Measurements from ENCODE around the gene LHB.

Gene LHB

GRCh38 chr19:49014870-49015255, 2.0 kb downstream of the LHB start:
- DNase-seq (ENCODE audit: insufficient read length, low spot score) = no peak
- no peak for FAIRE-seq

DNA sequence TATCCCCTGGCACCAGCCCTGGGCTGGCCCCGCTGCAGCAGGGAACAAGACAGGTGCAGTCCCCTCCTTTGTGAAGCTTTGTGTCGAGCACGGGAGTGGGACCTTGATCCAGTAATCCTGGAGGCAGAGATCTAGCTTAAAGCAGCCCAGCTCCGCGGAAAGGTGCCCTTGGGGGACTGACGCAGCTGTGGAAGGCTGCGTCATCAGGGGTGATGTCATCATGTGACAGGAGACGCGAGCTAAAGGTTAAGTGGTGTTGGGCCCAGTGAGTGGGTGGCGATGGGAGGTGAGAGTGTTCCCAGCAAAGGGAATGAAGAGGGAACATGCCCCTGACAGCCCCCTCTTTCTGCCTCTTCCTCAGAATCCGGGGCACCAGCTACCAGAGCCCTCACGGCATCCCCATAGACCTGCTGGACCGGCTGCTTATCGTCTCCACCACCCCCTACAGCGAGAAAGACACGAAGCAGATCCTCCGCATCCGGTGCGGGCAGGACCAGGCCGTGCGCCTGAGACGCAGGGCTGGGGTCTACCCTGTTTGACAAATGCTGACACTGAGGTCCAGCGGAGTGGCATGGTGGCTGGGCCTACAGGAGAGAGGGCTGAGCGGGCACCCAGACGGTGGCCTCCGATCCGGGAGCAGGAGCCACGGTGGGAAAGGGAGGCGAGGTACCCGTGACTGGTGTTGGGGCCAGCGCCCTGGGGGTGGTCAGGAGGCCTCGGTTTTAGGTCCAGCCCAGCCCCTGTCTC, 2.6 kb downstream of the LHB start:
- FAIRE-seq (no peak), DNase-seq (ENCODE audit: insufficient read length, low spot score) (no peak)

GRCh38 chr19:49011194-49011593, 5.7 kb downstream of the LHB start:
- no peak for FAIRE-seq
- no peak for DNase-seq (ENCODE audit: insufficient read length, low spot score)

GRCh38 chr19:49010453-49010852, 6.4 kb downstream of the LHB start:
- DNase-seq (ENCODE audit: insufficient read length, low spot score) = no peak
- FAIRE-seq = no peak

- DNase-seq (ENCODE audit: insufficient read length, low spot score) (no peak), FAIRE-seq (no peak)
Measured at GRCh38 chr19:49009828-49010227, 7.1 kb downstream of the LHB start.

DNA sequence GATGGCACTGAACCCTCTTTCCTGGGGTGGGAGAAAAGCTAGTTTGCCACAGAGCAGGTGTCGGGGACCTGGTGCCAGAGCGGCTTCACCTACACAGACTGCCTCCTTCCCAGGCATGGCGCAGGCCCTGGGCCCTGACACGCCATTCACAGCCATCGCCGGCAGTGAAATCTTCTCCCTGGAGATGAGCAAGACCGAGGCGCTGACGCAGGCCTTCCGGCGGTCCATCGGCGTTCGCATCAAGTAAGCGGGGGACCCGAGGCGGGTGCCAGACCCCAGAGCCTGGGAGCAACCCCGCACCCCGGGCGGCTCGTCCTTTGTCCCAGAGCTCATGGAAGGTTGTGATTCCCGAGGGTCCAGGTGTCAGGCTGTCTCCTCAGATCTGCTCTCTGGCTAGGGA, 10.0 kb downstream of the LHB start:
- FAIRE-seq = no peak

GRCh38 chr19:49004964-49005614, 11.8 kb downstream of the LHB start:
- FAIRE-seq (no peak), DNase-seq (ENCODE audit: insufficient read length, low spot score) (no peak)

More for the DNA sequence above, 10.0 kb downstream of the LHB start:
- DNase-seq (ENCODE audit: insufficient read length, low spot score) = no peak

DNA sequence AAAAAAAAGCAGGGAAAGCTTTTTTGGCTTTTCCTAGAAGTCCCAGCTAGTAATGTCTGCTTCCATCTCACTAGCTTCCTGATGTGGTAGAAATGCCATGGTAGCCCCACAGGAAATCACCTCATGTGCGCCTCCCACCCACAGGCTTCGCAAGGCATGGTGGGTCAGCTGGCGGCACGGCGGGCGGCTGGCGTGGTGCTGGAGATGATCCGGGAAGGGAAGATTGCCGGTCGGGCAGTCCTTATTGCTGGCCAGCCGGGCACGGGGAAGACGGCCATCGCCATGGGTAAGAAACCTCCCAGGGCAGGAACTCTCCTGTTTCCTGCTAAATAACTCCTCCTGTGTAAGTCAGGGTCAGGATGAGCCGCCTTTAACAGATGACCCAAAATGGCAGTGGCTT, 12.8 kb downstream of the LHB start:
- no peak for DNase-seq (ENCODE audit: insufficient read length, low spot score)
- no peak for FAIRE-seq

- DNase-seq (ENCODE audit: insufficient read length, low spot score) (peak; percentile 55), FAIRE-seq (peak; percentile 42)
Measured at GRCh38 chr19:48999481-49000325, 17.2 kb downstream of the LHB start.

GRCh38 chr19:48997972-48998371, 18.9 kb downstream of the LHB start:
- FAIRE-seq = no peak
- DNase-seq (ENCODE audit: insufficient read length, low spot score) = peak; percentile 53

- no peak for FAIRE-seq
Measured at GRCh38 chr19:48994035-48994386, 22.9 kb downstream of the LHB start.

DNA sequence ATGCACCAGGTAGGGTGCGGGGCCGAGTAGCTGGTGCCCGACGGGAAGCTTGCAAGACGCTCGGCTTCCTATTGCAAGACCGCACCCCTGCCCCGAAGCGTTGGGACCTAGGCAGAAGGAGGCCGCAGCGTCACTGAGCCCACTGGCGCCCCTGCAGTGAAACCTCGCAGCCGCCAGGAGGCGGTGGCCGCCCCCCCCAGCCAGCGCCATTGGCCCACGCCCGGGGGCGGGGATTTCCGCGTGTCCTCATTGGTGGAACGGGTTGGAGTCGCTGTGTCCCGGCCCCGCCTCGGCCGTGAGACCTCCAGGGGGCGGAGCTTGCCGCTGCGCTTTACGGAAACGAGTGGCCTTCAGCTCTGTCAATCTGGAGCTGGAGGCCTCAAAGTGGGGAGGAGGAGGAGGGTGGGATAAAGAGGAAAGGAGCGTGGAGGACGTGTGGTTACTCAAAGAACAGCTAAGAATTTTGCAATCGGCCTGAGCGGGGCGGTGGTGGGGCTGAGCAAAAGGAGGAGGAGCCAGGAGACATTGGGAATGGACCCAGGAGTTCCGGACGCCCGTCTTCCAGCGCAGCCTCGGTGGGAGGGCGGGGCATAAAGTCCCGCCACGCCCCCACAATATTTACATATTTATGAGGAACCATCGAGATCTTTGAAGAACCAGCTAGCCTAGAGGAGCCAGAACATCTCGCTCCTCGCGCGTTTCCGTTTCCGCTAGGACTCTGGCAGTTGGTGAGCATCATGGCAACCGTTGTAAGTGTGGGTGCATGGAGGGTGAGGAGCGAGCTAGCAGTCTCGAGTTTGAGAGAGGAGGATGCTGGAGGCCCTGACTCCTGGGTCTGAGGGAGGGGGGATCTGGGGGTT, 23.5 kb downstream of the LHB start, which contains the start of the genes GYS1 and RUVBL2:
TSS of gene GYS1 (minus strand) at position 135 of the 860 bp plus-strand sequence. CDS start 197 bp downstream, outside the sequence.
TSS of gene RUVBL2 (plus strand) at position 713 of the 860 bp plus-strand sequence. CDS start at position 738, 25 bp downstream.
- FAIRE-seq (peak; percentile 97), DNase-seq (ENCODE audit: insufficient read length, low spot score) (peak; percentile 99)

More at GRCh38 chr19:48994035-48994386, 22.9 kb downstream of the LHB start:
- no peak for DNase-seq (ENCODE audit: insufficient read length, low spot score)

DNA sequence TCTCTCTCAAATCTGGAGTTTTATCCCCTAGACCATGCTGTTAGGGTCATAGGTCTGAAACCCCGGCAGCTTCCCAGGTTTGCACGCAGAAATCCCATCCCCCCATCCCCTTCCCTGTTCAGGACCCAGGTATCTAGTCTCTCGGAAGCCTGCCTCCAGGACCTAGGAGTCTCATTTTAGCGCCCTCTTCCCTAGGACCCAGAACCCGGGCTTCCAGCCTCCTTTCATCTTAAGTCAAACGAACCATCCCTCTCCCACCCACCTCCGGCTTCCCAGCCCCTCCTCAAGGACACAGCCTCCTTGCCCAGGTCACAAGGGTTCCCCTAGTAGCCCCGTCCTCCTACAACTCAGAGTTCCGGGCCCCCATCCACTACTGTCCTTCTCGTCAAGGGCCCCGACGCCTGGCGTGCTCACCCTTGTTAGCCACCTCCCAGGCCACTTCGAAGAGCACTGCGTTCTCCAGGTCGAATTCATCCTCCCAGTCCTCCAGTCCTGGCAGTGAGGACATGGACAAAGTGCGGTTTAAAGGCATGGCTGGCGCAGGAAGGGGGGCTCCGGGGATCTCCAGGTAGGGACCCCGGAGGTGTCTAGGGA, 24.2 kb downstream of the LHB start:
- FAIRE-seq = no peak
- DNase-seq (ENCODE audit: insufficient read length, low spot score) = no peak

DNA sequence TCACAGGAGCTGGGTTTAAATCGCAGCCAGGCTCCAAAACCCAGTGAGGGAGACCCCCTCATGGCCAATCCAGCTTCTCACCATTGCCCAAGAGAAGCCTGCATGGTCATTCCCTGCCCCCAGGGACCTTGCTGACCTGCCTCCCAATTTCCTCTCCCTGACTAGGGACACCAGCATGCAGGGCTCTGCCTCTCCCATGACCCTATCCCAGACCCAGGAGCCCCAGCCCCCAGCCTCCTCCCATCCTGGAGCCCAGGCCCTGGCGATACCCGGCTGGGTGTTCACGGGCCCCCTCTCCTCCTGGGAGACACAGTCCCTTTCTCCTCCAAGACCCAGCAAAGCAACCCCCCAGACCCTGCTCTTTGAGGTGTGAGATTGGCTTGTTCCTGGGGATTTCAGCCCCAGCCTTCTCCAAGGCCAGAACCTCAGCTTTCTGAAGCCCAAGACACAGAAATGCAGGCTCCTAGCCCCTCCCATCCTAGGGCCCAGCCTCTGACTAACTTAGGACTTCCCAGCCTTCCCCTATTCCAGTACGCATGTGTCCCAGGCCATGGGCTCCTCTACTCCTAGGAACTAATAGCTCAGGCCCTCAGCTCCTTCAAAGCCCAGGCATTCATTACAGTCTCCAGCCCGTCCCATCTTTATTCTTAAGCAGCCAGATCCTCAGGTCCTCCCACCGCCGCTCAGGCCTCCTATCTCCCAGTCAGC, 24.9 kb downstream of the LHB start:
- FAIRE-seq (no peak), DNase-seq (ENCODE audit: insufficient read length, low spot score) (peak; percentile 73)

- FAIRE-seq = no peak
- no peak for DNase-seq (ENCODE audit: insufficient read length, low spot score)
Measured at GRCh38 chr19:48991011-48991609, 25.8 kb downstream of the LHB start.

DNA sequence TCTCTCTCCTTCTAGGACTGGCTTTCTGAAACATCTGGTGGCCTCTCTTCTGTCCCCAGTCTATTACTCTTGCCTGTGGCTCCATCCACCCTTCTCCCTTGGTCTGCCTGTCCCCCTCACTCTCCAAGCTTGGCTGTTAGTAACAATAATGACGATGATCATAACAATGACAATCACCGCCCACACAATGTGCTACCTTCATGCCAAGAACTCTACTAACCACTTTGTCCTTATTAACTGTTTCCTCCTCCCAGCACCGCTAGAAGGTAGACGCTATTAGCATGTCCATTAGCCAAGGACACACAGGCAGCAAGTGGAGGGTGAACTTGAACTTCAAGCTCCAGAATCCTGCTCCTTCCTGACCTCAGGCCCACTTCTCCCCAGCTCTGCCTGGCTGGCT, 26.5 kb downstream of the LHB start:
- no peak for FAIRE-seq
- DNase-seq (ENCODE audit: insufficient read length, low spot score) = no peak

DNA sequence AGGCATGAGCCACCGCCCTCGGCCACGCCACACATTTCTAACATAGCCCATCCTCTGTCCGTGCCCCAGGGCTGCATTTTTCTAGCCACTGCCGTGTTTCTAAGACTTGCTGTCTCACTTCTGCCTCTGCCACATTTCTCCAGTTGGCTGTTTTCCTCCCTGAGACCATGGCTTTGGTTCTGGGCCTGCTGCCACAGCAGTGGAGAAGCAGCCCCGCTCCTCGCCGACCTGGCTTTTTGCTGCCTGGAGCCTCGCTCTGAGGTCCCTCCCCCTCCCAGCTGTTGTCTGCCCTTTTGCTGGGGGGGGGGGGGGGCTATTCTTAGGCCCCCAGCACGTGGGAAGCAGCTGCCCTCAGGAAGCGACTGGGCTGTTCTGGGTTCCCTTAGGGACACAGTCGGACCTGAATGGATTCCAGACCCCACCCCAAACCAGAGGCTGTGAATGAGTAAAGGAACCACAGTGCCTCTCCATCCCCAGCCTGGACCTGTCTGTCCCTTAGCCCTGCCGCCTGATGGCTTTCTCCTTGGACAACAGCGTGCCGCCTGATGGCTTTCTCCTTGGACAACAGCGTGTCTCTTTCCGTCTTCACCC, 27.1 kb downstream of the LHB start:
- FAIRE-seq (no peak), DNase-seq (ENCODE audit: insufficient read length, low spot score) (no peak)

- DNase-seq (ENCODE audit: insufficient read length, low spot score) = no peak
- no peak for FAIRE-seq
Measured at GRCh38 chr19:48988860-48989259, 28.0 kb downstream of the LHB start.

DNA sequence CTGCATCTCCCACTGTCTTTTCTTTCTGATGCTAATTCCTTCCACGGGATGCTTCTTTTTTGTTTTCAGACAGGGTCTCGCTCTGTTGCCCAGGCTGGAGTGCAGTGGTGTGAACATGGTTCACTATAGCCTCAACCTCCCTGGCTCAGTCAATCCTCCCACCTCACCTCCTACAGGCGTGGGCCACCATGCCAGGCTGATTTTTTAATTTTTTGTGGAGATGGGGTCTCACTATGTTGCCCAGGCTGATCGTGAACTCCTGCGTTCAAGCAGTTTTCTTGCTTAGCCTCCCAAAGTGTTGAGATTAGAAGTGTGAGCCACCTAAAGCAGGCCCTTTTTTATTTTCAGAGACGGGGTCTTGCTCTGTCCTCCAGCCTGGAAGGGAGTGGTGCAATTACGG, 28.6 kb downstream of the LHB start:
- FAIRE-seq (no peak), DNase-seq (ENCODE audit: insufficient read length, low spot score) (no peak)
